ENCODE measurements around the gene ARHGAP9. TPM values are rescaled to one million over a fixed set of nuclear protein-coding genes. Genes with fewer than 3 reads are reported as not detected.

The ARHGAP9 gene
- total RNA-seq, 4 donors from 2014 or later, result 3.2 to 6.3 (median 4.6) TPM

DNA sequence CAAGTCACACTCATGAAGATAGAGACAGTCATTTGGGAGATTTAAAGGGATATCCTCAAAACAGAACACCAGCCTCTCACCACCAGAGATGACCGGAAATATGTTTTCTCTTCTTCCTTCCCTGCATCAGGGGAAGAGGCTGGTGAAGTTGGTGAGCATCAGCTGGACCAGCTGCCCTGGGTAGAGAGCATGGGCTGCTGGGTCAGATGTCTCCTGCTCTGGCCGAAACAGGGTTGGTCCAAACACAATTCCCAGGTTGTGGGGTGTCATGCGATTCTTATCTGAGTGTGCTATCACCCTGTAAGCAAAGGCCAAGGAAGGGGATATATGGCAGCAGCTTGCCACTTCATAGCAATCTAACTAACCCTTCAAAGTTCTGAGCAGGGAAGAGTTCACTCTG lies 7.3 kb downstream of the ARHGAP9 start:
- Histone ChIP-seq H3K9me3 (no peaks in the 10 kb centered on the region), H3K4me3 (replicated peaks in 1 of 3) (no peak overlapping the region), H3K4me1 (peaks cover 13 to 16% of the 10 kb centered on the region in 2 donors), H3K36me3 (no peaks in the 10 kb centered on the region), H3K27ac (no peak overlapping the region), H3K27me3 (peaks cover 14% of the 10 kb centered on the region)
- no peak for DNase-seq
- intact Hi-C loops (cut with DNase I), result no loop called here
- TF ChIP-seq POLR2A (IDR thresholded peaks at IDR 0.05), result no peak
- TF ChIP-seq, protein P1, sequence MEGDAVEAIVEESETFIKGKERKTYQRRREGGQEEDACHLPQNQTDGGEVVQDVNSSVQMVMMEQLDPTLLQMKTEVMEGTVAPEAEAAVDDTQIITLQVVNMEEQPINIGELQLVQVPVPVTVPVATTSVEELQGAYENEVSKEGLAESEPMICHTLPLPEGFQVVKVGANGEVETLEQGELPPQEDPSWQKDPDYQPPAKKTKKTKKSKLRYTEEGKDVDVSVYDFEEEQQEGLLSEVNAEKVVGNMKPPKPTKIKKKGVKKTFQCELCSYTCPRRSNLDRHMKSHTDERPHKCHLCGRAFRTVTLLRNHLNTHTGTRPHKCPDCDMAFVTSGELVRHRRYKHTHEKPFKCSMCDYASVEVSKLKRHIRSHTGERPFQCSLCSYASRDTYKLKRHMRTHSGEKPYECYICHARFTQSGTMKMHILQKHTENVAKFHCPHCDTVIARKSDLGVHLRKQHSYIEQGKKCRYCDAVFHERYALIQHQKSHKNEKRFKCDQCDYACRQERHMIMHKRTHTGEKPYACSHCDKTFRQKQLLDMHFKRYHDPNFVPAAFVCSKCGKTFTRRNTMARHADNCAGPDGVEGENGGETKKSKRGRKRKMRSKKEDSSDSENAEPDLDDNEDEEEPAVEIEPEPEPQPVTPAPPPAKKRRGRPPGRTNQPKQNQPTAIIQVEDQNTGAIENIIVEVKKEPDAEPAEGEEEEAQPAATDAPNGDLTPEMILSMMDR (IDR thresholded peaks at IDR 0.05), result no peak
- 88 to 89% methylated on average over 3 of the region's 3 CpGs for WGBS, 2 donors

DNA sequence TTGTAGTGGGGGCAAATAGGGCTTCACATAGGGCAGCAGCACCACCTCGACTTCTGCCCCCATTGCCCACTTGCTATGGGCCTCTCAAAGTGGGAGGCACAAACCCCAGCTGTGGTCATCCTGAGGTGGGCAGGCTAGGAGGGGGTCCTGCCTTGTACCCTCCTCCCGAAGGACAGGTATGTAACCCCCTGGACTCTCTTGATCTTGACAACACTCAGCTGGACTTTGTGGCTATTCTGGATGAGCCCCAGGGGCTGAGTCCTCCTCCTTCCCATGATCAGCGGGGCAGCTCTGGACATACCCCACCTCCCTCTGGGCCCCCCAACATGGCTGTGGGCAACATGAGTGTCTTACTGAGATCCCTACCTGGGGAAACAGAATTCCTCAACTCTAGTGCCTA lies 8.0 kb downstream of the ARHGAP9 start:
- Histone ChIP-seq H3K27ac (no peak overlapping the region), H3K36me3 (no peaks in the 10 kb centered on the region), H3K4me1 (peaks cover 13 to 16% of the 10 kb centered on the region in 2 donors), H3K9me3 (no peaks in the 10 kb centered on the region), H3K27me3 (peaks cover 14% of the 10 kb centered on the region), H3K4me3 (replicated peaks in 1 of 3) (no peak overlapping the region)
- intact Hi-C loops (cut with DNase I), result no loop called here
- WGBS, 2 donors, result 85 to 92% methylated on average over 3 of the region's 3 CpGs
- TF ChIP-seq, protein P1 (IDR thresholded peaks at IDR 0.05), result no peak
- TF ChIP-seq POLR2A (IDR thresholded peaks at IDR 0.05), result no peak
- DNase-seq, result no peak

DNA sequence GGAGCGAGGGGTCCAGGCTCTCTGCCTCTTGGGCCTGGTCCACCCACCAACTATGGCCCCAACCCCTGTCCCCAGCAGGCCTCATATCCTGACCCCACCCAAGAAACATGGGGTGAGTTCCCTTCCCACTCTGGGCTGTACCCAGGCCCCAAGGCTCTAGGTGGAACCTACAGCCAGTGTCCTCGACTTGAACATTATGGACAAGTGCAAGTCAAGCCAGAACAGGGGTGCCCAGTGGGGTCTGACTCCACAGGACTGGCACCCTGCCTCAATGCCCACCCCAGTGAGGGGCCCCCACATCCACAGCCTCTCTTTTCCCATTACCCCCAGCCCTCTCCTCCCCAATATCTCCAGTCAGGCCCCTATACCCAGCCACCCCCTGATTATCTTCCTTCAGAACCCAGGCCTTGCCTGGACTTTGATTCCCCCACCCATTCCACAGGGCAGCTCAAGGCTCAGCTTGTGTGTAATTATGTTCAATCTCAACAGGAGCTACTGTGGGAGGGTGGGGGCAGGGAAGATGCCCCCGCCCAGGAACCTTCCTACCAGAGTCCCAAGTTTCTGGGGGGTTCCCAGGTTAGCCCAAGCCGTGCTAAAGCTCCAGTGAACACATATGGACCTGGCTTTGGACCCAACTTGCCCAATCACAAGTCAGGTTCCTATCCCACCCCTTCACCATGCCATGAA lies 8.6 kb downstream of the ARHGAP9 start:
- peaks cover 8% of the 10 kb centered on the region for H3K27me3 ChIP-seq
- intact Hi-C loops (cut with DNase I), result no loop called here
- peaks cover 12 to 13% of the 10 kb centered on the region in 2 donors for H3K4me1 ChIP-seq
- TF ChIP-seq, protein P1 (IDR thresholded peaks at IDR 0.05), result no peak
- no peak for TF ChIP-seq POLR2A (IDR thresholded peaks at IDR 0.05)
- WGBS, 2 donors, result 83 to 90% methylated on average over 3 to 4 of the region's 4 CpGs
- H3K4me3 ChIP-seq (replicated peaks in 1 of 3), result no peak overlapping the region
- H3K9me3 ChIP-seq, result no peaks in the 10 kb centered on the region
- DNase-seq, result no peak
- H3K36me3 ChIP-seq, result no peaks in the 10 kb centered on the region
- H3K27ac ChIP-seq, result no peak overlapping the region

DNA sequence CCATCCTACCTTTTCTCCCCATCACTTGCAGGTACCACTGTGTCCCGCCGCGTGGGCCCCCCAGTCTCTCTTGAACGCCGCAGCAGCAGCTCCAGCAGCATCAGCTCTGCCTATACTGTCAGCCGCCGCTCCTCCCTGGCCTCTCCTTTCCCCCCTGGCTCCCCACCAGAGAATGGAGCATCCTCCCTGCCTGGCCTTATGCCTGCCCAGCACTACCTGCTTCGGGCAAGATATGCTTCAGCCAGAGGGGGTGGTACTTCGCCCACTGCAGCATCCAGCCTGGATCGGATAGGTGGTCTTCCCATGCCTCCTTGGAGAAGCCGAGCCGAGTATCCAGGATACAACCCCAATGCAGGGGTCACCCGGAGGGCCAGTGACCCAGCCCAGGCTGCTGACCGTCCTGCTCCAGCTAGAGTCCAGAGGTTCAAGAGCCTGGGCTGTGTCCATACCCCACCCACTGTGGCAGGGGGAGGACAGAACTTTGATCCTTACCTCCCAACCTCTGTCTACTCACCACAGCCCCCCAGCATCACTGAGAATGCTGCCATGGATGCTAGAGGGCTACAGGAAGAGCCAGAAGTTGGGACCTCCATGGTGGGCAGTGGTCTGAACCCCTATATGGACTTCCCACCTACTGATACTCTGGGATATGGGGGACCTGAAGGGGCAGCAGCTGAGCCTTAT lies 9.2 kb downstream of the ARHGAP9 start:
- 94% methylated on average over 10 to 14 of the region's 14 CpGs for WGBS, 2 donors
- DNase-seq, result no peak
- H3K27ac ChIP-seq, result no peak overlapping the region
- TF ChIP-seq, protein P1 (IDR thresholded peaks at IDR 0.05), result no peak
- TF ChIP-seq POLR2A (IDR thresholded peaks at IDR 0.05), result no peak
- no peak overlapping the region for H3K4me3 ChIP-seq (replicated peaks in 1 of 3)
- H3K9me3 ChIP-seq, result no peaks in the 10 kb centered on the region
- H3K36me3 ChIP-seq, result no peaks in the 10 kb centered on the region
- H3K27me3 ChIP-seq, result peaks cover 1% of the 10 kb centered on the region
- H3K4me1 ChIP-seq, result peaks cover 5 to 6% of the 10 kb centered on the region in 2 donors
- intact Hi-C loops (cut with DNase I), result no loop called here
